ENCODE measurements around the gene FHIT.

FHIT gene

GRCh38 chr3:60531759-60532158, 719.5 kb downstream of the FHIT start:
- no peak for DNase-seq

- no peak for DNase-seq
These were observed 722.6 kb downstream of the FHIT start for GRCh38 chr3:60528651-60529050.

GRCh38 chr3:60523536-60523935, 727.7 kb downstream of the FHIT start:
- DNase-seq, result no peak

- no peak for DNase-seq
These were observed 734.1 kb downstream of the FHIT start for GRCh38 chr3:60517134-60517533.

GRCh38 chr3:60514866-60515265, 736.4 kb downstream of the FHIT start:
- DNase-seq, result no peak

GRCh38 chr3:60514085-60514649, 737.1 kb downstream of the FHIT start:
- no peak for DNase-seq

GRCh38 chr3:60513241-60513640, 738.0 kb downstream of the FHIT start:
- no peak for DNase-seq

GRCh38 chr3:60512506-60512905, 738.7 kb downstream of the FHIT start:
- no peak for DNase-seq

GRCh38 chr3:60509471-60509870, 741.8 kb downstream of the FHIT start:
- DNase-seq, result no peak

- no peak for DNase-seq
These were observed 746.3 kb downstream of the FHIT start for GRCh38 chr3:60504827-60505457.

- no peak for DNase-seq
These were observed 749.9 kb downstream of the FHIT start for GRCh38 chr3:60501314-60501713.

- DNase-seq, result peak; percentile 59
These were observed 753.4 kb downstream of the FHIT start for GRCh38 chr3:60497902-60498301.

- no peak for DNase-seq
These were observed 760.3 kb downstream of the FHIT start for GRCh38 chr3:60490992-60491391.

GRCh38 chr3:60475096-60475495, 776.2 kb downstream of the FHIT start:
- DNase-seq, result no peak

GRCh38 chr3:60469481-60469880, 781.8 kb downstream of the FHIT start:
- no peak for DNase-seq

- DNase-seq, result no peak
These were observed 787.6 kb downstream of the FHIT start for GRCh38 chr3:60463685-60464084.

- DNase-seq, result no peak
These were observed 790.0 kb downstream of the FHIT start for GRCh38 chr3:60461267-60461666.

- no peak for DNase-seq
These were observed 795.1 kb downstream of the FHIT start for GRCh38 chr3:60456180-60456579.

- no peak for DNase-seq
These were observed 797.9 kb downstream of the FHIT start for GRCh38 chr3:60453326-60453725.

GRCh38 chr3:60448696-60449095, 802.6 kb downstream of the FHIT start:
- DNase-seq, result no peak

GRCh38 chr3:60445446-60445845, 805.8 kb downstream of the FHIT start:
- DNase-seq, result no peak

- DNase-seq, result no peak
These were observed 806.3 kb downstream of the FHIT start for GRCh38 chr3:60444898-60445437.

GRCh38 chr3:60440869-60441268, 810.4 kb downstream of the FHIT start:
- no peak for DNase-seq

- DNase-seq, result no peak
These were observed 815.2 kb downstream of the FHIT start for GRCh38 chr3:60435941-60436650.

Measured in DMS53 (cell line).